A549 (cell line): ENCODE results near the gene NAA38. TPM values are rescaled to one million over a fixed set of nuclear protein-coding genes. Genes with fewer than 3 reads are reported as not detected.

Experiments
- ATAC-seq, 2 experiments: fragments of 200-7000 bp in 1 of 2; fragments of >200 bp in 1 of 2; cut with Nextera tagmentation in 1 of 2; cut with Tn5 transposase in 1 of 2; 3 replicates each; pipeline versions ENCODE4 v1.8.0 to v1.9.1; 2018 to 2020; ENCODE audit warnings: mild to moderate bottlenecking in 1 of 2, moderate library complexity in 1 of 2
- CTCF ChIA-PET: fragments of 300-600 bp; sonication (Branson Sonifier 250); formaldehyde crosslinking; extraction: SDS; loops from one replicate; lab custom pipeline; 2021; ENCODE audit warnings: antibody characterized with exemption, inconsistent platforms; lab: Yijun Ruan, JAX
- POLR2A ChIA-PET: fragments of 350-600 bp; formaldehyde crosslinking; extraction: SDS; loops from one replicate; lab custom pipeline; 2021; ENCODE audit warnings: antibody characterized with exemption, inconsistent platforms; lab: Yijun Ruan, JAX
- DNase-seq, 2 experiments: peaks; one replicate each; pipeline versions ENCODE4 v3.0.0 to v3.0.0-alpha.2; 2011 to 2016; ENCODE audit warnings: low read depth in 1 of 2, low spot score in 1 of 2
- FAIRE-seq: peaks from 2 replicates; lab custom pipeline; 2011; peaks lifted over from hg19 to GRCh38; lab: Jason Lieb, UNC
- H3K27ac ChIP-seq, 2 experiments: fragments of >200 bp; sonication (Bioruptor Twin); formaldehyde crosslinking; 3 replicates each; pipeline ENCODE4 v1.5.1; 2016 to 2017
- H3K4me1 ChIP-seq: fragments of >200 bp; sonication (Bioruptor Twin); formaldehyde crosslinking; 3 replicates; pipeline ENCODE4 v1.6.1; 2016
- H3K4me2 ChIP-seq: fragments of >200 bp; sonication (Bioruptor Twin); formaldehyde crosslinking; 3 replicates; pipeline ENCODE4 v1.6.1; 2016
- H3K4me3 ChIP-seq: fragments of >200 bp; sonication (Bioruptor Twin); formaldehyde crosslinking; 3 replicates; pipeline ENCODE4 v1.5.1; 2016
- H3K9me3 ChIP-seq: fragments of >200 bp; sonication (Bioruptor Twin); formaldehyde crosslinking; 3 replicates; pipeline ENCODE4 v1.6.1; 2016
- BHLHE40 ChIP-seq: IDR thresholded peaks from 2 replicates; pipeline ENCODE4 v1.6.1; 2012; ENCODE audit warnings: low read depth, low read length, inconsistent platforms
- CBX8 ChIP-seq: fragments of 200-600 bp; sonication (generic); IDR thresholded peaks from 2 replicates; pipeline ENCODE4 v1.6.1; 2016
- CHD2 ChIP-seq: fragments of 150-350 bp; IDR thresholded peaks from 2 replicates; pipeline ENCODE4 v1.6.1; 2014; ENCODE audit warnings: low read length; ENCODE audit not compliant: partially characterized antibody
- CHD4 ChIP-seq: fragments of 200-600 bp; sonication (generic); IDR thresholded peaks from 2 replicates; pipeline ENCODE4 v1.6.1; 2016; ENCODE audit warnings: antibody characterized with exemption, mild to moderate bottlenecking, borderline replicate concordance
- EP300 ChIP-seq, 2 experiments: fragments of >200 bp; sonication (Bioruptor Twin); formaldehyde crosslinking; IDR thresholded peaks; 2 replicates in 1 of 2; 3 replicates in 1 of 2; pipeline ENCODE4 v1.6.1; 2016 to 2017
- FOSL2 ChIP-seq, 2 experiments: fragments of 450-650 bp in 1 of 2; fragments of >200 bp in 1 of 2; sonication (Bioruptor Twin) in 1 of 2; formaldehyde crosslinking; IDR thresholded peaks; 2 replicates each; pipeline versions ENCODE4 v1.5.0 to v1.6.1; 2016 to 2020; ENCODE audit warnings: mild to moderate bottlenecking in 1 of 2, moderate library complexity in 1 of 2
- FOXS1 ChIP-seq: fragments of 250-450 bp; sonication (Bioruptor Pico); IDR thresholded peaks from 2 replicates; pipeline ENCODE4 v1.5.0; 2020; ENCODE audit warnings: mild to moderate bottlenecking, moderate library complexity
- HEYL ChIP-seq: fragments of 250-450 bp; sonication (Bioruptor Pico); IDR thresholded peaks from 2 replicates; pipeline ENCODE4 v1.8.0; 2021; ENCODE audit warnings: mild to moderate bottlenecking, moderate library complexity
- HOXB5 ChIP-seq: fragments of 250-450 bp; sonication (Bioruptor Pico); IDR thresholded peaks from 2 replicates; pipeline ENCODE4 v1.5.0; 2020; ENCODE audit warnings: mild to moderate bottlenecking, moderate library complexity
- JUN ChIP-seq, 2 experiments: fragments of >200 bp; sonication (Bioruptor Twin); formaldehyde crosslinking; IDR thresholded peaks; 2 replicates in 1 of 2; 3 replicates in 1 of 2; pipeline ENCODE4 v1.6.1; 2016 to 2017
- JUNB ChIP-seq: fragments of >200 bp; sonication (Bioruptor Twin); formaldehyde crosslinking; IDR thresholded peaks from 2 replicates; pipeline ENCODE4 v1.6.1; 2016
- MAFK ChIP-seq: fragments of 450-650 bp; IDR thresholded peaks from 2 replicates; pipeline ENCODE4 v1.6.1; 2014; ENCODE audit not compliant: partially characterized antibody
- MAZ ChIP-seq: fragments of 150-350 bp; IDR thresholded peaks from 2 replicates; pipeline ENCODE4 v1.6.1; 2014; ENCODE audit warnings: antibody characterized with exemption, low read depth, low read length, borderline replicate concordance
- MYC ChIP-seq: IDR thresholded peaks from 2 replicates; pipeline ENCODE4 v1.6.1; 2012; ENCODE audit warnings: mild to moderate bottlenecking, inconsistent platforms, low read length, improper control_type of control experiment, borderline replicate concordance
- NFE2L2 ChIP-seq: fragments of 150-350 bp; conservative IDR thresholded peaks from 2 replicates; pipeline ENCODE4 v1.6.1; 2014; ENCODE audit warnings: low read length
- NPAS2 ChIP-seq: fragments of 250-450 bp; sonication (Bioruptor Pico); IDR thresholded peaks from 2 replicates; pipeline ENCODE4 v1.8.0; 2022; ENCODE audit warnings: mild to moderate bottlenecking, moderate library complexity, borderline replicate concordance
- PHF8 ChIP-seq: fragments of 200-600 bp; sonication (generic); IDR thresholded peaks from 2 replicates; pipeline ENCODE4 v1.6.1; 2016; ENCODE audit warnings: low read depth, mild to moderate bottlenecking, antibody characterized with exemption, moderate library complexity, borderline replicate concordance
- POLR2A ChIP-seq: IDR thresholded peaks from 2 replicates; pipeline ENCODE4 v1.6.1; 2012; ENCODE audit warnings: mild to moderate bottlenecking, low read length
- RARB ChIP-seq: fragments of 250-450 bp; sonication (Bioruptor Pico); IDR thresholded peaks from 2 replicates; pipeline ENCODE4 v1.8.0; 2021; ENCODE audit warnings: mild to moderate bottlenecking, moderate library complexity
- RFX5 ChIP-seq: fragments of 450-650 bp; IDR thresholded peaks from 2 replicates; pipeline ENCODE4 v1.7.1; 2014; ENCODE audit warnings: antibody characterized with exemption, mild to moderate bottlenecking, moderate library complexity
- RNF2 ChIP-seq: fragments of 200-600 bp; sonication (generic); IDR thresholded peaks from 2 replicates; pipeline ENCODE4 v1.6.1; 2016; ENCODE audit warnings: low read depth, mild to moderate bottlenecking, antibody characterized with exemption, moderate library complexity, borderline replicate concordance
- TFCP2L1 ChIP-seq: fragments of 250-450 bp; sonication (Bioruptor Pico); IDR thresholded peaks from 2 replicates; pipeline ENCODE4 v1.5.0; 2021; ENCODE audit warnings: mild to moderate bottlenecking
- WGBS: methylation state at CpG from one replicate; pipeline ENCODE4 v1.1.6; 2017; ENCODE audit errors: missing lambda C conversion rate; 5-methylcytosine and 5-hydroxymethylcytosine counted together
- polyA plus RNA-seq, 4 experiments: library from polyadenylated mRNA; depleted of rRNA in 3 of 4; stranded (reverse); fragments of >200 nt; fragmentation: RNase III in 1 of 4; extraction: RNeasy Plus Mini Kit Qiagen cat#74134 plus additional on column Dnase treatment in 1 of 4; gene quantifications; 2 replicates in 3 of 4; 3 replicates in 1 of 4; pipeline ENCODE4 v1.2.3, GENCODE V29; 2011 to 2017
- TF ChIP-seq, protein P1 (sequence below): IDR thresholded peaks from 2 replicates; pipeline ENCODE4 v1.6.1; 2012
- TF ChIP-seq, protein P2 (sequence below): fragments of 250-450 bp; sonication (Bioruptor Pico); IDR thresholded peaks from 2 replicates; pipeline ENCODE4 v1.5.0; 2021; ENCODE audit warnings: mild to moderate bottlenecking, moderate library complexity, borderline replicate concordance
- TF ChIP-seq, protein P3 (sequence below): fragments of 450-650 bp; IDR thresholded peaks from 2 replicates; pipeline ENCODE4 v1.6.1; 2014; ENCODE audit warnings: antibody characterized with exemption
- TF ChIP-seq, protein P4 (sequence below): fragments of >200 bp; sonication (Bioruptor Twin); formaldehyde crosslinking; IDR thresholded peaks from 3 replicates; pipeline ENCODE4 v1.5.1; 2016
- TF ChIP-seq, protein P5 (sequence below): IDR thresholded peaks from 2 replicates; pipeline ENCODE4 v1.6.1; 2012; ENCODE audit warnings: low read depth, borderline replicate concordance
- TF ChIP-seq, protein P6 (sequence below): fragments of 250-450 bp; sonication (Bioruptor Pico); IDR thresholded peaks from 2 replicates; pipeline ENCODE4 v1.5.0; 2020; ENCODE audit warnings: low read depth, mild to moderate bottlenecking, moderate library complexity

The NAA38 gene
- polyA plus RNA-seq, 2 of the 4 experiments (the other 2 are of a cell fraction), result 102 to 287 TPM

DNA sequence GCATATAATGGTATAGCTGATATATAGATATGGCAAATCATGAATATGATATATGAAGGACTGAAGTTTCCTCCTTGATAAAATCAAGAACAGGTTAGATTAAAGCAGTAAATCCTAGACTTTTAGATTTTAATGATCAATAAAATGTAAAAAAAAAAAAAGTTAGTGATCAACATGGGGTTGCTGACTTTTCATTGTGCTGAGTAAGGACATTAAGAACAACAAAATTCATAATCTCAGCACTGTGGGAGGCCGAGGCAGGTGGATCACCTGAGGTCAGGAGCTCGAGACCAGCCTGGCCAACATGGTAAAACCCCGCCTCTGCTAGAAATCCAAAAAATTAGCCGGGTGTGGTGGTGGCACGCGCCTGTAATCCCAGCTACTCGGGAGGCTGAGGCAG lies 20.9 kb upstream of the NAA38 start:
- H3K9me3 ChIP-seq, result no peaks in the 10 kb centered on the region
- WGBS, result 92% methylated on average over 7 of the region's 7 CpGs
- no peak overlapping the region for H3K4me3 ChIP-seq
- ChIA-PET POLR2A (no interaction called here), CTCF (interaction anchor here (1.1 to 10.6 kb wide), 4 partner anchors 8 to 190 kb away, joined by 3 to 108 read pairs (median 4); partner anchors contain the start of gene WRAP53)
- FAIRE-seq (no peak), ATAC-seq (no peak), DNase-seq (no peak)
- TF ChIP-seq NFE2L2 (no peak), JUNB (no peak), MAFK (peak; percentile 60)
- no peak overlapping the region for H3K27ac ChIP-seq
- peaks cover 8% of the 10 kb centered on the region for H3K4me1 ChIP-seq
- no peak overlapping the region for H3K4me2 ChIP-seq

DNA sequence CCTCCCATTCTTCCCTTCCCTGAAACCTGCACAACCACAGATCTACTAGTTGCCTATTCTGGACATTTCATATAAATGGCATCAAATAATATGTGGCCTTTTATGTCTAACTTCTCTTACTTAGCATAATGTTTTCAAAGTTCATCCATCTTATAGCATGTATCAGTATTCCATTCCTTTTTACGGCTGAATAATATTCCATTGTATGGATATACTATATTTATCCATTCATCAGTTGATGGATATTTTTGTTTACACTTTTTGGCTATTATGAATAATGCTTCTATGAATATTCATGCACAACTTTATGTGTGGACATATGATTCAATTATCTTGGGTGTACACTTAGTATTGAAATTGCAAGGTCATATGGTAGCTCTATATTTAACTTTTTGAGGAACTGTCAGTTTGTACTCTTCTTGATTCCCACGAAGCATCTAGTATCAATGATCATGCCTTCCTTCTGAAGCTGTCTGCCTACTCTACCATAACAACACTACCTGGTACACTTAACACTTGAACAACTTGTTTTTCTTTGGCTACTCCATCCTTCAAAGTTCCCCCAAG lies 18.5 kb upstream of the NAA38 start:
- DNase-seq, result no peak
- CTCF ChIA-PET, result interaction anchor here (1.6 to 10.6 kb wide), 4 partner anchors 13 to 114 kb away, joined by 5 to 108 read pairs (median 11); partner anchors contain the start of gene NAA38
- peak; percentile 77 for FAIRE-seq
- no peak overlapping the region for H3K4me3 ChIP-seq
- TF ChIP-seq RNF2, result no peak
- TF ChIP-seq, protein P1, sequence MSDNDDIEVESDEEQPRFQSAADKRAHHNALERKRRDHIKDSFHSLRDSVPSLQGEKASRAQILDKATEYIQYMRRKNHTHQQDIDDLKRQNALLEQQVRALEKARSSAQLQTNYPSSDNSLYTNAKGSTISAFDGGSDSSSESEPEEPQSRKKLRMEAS, result no peak
- no peak for TF ChIP-seq RARB (CRISPR knock-in tag)
- no peak for TF ChIP-seq HOXB5 (CRISPR knock-in tag)
- TF ChIP-seq, protein P2, sequence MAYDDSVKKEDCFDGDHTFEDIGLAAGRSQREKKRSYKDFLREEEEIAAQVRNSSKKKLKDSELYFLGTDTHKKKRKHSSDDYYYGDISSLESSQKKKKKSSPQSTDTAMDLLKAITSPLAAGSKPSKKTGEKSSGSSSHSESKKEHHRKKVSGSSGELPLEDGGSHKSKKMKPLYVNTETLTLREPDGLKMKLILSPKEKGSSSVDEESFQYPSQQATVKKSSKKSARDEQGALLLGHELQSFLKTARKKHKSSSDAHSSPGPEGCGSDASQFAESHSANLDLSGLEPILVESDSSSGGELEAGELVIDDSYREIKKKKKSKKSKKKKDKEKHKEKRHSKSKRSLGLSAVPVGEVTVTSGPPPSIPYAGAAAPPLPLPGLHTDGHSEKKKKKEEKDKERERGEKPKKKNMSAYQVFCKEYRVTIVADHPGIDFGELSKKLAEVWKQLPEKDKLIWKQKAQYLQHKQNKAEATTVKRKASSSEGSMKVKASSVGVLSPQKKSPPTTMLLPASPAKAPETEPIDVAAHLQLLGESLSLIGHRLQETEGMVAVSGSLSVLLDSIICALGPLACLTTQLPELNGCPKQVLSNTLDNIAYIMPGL, result no peak
- TF ChIP-seq BHLHE40, result no peak
- TF ChIP-seq, protein P3, sequence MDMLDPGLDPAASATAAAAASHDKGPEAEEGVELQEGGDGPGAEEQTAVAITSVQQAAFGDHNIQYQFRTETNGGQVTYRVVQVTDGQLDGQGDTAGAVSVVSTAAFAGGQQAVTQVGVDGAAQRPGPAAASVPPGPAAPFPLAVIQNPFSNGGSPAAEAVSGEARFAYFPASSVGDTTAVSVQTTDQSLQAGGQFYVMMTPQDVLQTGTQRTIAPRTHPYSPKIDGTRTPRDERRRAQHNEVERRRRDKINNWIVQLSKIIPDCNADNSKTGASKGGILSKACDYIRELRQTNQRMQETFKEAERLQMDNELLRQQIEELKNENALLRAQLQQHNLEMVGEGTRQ, result no peak
- TF ChIP-seq TFCP2L1 (CRISPR knock-in tag), result no peak
- TF ChIP-seq JUN (IDR thresholded peaks at IDR 0.05), result no peak
- TF ChIP-seq FOSL2 (IDR thresholded peaks at IDR 0.05), result no peak
- no peak for TF ChIP-seq FOSL2 (CRISPR knock-in tag; IDR thresholded peaks at IDR 0.05)
- TF ChIP-seq, protein P4, sequence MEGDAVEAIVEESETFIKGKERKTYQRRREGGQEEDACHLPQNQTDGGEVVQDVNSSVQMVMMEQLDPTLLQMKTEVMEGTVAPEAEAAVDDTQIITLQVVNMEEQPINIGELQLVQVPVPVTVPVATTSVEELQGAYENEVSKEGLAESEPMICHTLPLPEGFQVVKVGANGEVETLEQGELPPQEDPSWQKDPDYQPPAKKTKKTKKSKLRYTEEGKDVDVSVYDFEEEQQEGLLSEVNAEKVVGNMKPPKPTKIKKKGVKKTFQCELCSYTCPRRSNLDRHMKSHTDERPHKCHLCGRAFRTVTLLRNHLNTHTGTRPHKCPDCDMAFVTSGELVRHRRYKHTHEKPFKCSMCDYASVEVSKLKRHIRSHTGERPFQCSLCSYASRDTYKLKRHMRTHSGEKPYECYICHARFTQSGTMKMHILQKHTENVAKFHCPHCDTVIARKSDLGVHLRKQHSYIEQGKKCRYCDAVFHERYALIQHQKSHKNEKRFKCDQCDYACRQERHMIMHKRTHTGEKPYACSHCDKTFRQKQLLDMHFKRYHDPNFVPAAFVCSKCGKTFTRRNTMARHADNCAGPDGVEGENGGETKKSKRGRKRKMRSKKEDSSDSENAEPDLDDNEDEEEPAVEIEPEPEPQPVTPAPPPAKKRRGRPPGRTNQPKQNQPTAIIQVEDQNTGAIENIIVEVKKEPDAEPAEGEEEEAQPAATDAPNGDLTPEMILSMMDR, result no peak
- TF ChIP-seq, all 56 proteins: peak for 0
- H3K27ac ChIP-seq, result no peak overlapping the region
- POLR2A ChIA-PET, result interaction anchor here (1.4 kb wide), 1 partner anchor 10 kb away, joined by 3 read pairs; no protein-coding TSS in a partner anchor
- H3K4me1 ChIP-seq, result no peaks in the 10 kb centered on the region
- no peak for ATAC-seq
- WGBS, result 82% methylated on average over 2 of the region's 2 CpGs
- H3K9me3 ChIP-seq, result no peaks in the 10 kb centered on the region
- H3K4me2 ChIP-seq, result no peak overlapping the region

DNA sequence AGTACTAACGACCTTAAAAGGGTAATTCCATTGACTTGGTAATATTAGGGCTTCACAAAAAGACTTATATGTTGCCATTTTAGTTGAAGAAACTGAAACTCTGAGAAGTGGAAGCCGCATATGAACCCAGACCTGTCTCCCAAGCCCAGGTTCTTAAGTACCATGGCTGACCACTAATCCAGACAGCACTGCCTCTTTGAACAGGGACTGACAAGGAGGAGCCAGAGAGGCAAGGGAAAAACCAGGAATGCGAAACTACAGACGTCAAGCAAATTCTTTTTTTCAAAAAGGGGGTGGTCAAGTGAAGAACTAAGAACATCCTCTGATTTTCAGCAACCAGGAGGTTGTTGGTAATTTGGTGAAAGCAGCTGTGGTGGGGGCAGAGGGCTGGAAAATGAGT lies 15.7 kb upstream of the NAA38 start:
- ATAC-seq, result peak in 1 of 2 experiments; percentile 23; a peak in 1 of 6 replicates
- CTCF ChIA-PET, result interaction anchor here (0.6 to 10.6 kb wide), 6 partner anchors 10 to 700 kb away, joined by 3 to 108 read pairs (median 5); partner anchors contain the start of genes CYB5D1 and NAA38
- TF ChIP-seq HEYL (CRISPR knock-in tag) (no peak), POLR2A (no peak), MAZ (no peak), BHLHE40 (no peak), RFX5 (no peak), CHD2 (no peak), NPAS2 (CRISPR knock-in tag) (no peak), PHF8 (no peak), EP300 (IDR thresholded peaks at IDR 0.05) (no peak), FOXS1 (CRISPR knock-in tag) (no peak), CHD4 (no peak), FOSL2 (IDR thresholded peaks at IDR 0.05) (no peak), FOSL2 (CRISPR knock-in tag; IDR thresholded peaks at IDR 0.05) (no peak), MYC (no peak), CBX8 (no peak)
- TF ChIP-seq, protein P5, sequence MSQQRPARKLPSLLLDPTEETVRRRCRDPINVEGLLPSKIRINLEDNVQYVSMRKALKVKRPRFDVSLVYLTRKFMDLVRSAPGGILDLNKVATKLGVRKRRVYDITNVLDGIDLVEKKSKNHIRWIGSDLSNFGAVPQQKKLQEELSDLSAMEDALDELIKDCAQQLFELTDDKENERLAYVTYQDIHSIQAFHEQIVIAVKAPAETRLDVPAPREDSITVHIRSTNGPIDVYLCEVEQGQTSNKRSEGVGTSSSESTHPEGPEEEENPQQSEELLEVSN, result no peak
- TF ChIP-seq, protein P6, sequence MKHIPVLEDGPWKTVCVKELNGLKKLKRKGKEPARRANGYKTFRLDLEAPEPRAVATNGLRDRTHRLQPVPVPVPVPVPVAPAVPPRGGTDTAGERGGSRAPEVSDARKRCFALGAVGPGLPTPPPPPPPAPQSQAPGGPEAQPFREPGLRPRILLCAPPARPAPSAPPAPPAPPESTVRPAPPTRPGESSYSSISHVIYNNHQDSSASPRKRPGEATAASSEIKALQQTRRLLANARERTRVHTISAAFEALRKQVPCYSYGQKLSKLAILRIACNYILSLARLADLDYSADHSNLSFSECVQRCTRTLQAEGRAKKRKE (CRISPR knock-in tag), result no peak
- TF ChIP-seq, all 56 proteins: peak for 0
- 74% methylated on average over 4 of the region's 4 CpGs for WGBS
- POLR2A ChIA-PET, result no interaction called here
- H3K4me2 ChIP-seq, result no peak overlapping the region
- H3K9me3 ChIP-seq, result no peaks in the 10 kb centered on the region
- DNase-seq (no peak), FAIRE-seq (no peak)
- H3K4me1 ChIP-seq, result no peaks in the 10 kb centered on the region
- H3K4me3 ChIP-seq, result no peak overlapping the region
- no peak overlapping the region for H3K27ac ChIP-seq
